Caco-2 (cell line): ENCODE data around the gene SNX5. TPM values are rescaled to one million over a fixed set of nuclear protein-coding genes. Genes with fewer than 3 reads are reported as not detected.
"Not testable (repeated sequence)": the region's sequence is repeated elsewhere in the genome, so short reads cannot be mapped to it uniquely, and the experiment has no call there.

Experiments
- BruUV-seq: library from RNA; stranded (reverse); fragments of 400-500 nt; replicated peaks from 2 replicates; lab custom pipeline; 2021; lab: Mats Ljungman, UMichigan
- CTCF ChIA-PET: fragments of 300-600 bp; sonication (Branson Sonifier 250); formaldehyde crosslinking; loops from one replicate; lab custom pipeline; 2022; ENCODE audit warnings: antibody characterized with exemption; lab: Charles Lee
- POLR2A ChIA-PET: fragments of 300-600 bp; sonication (Branson Sonifier 250); formaldehyde crosslinking; loops from one replicate; lab custom pipeline; 2022; ENCODE audit warnings: antibody characterized with exemption; lab: Charles Lee
- DNase-seq, 2 experiments: peaks; one replicate each; pipeline versions ENCODE4 v3.0.0 to v3.0.0-alpha.2; 2020 to 2022
- H3K27me3 ChIP-seq: replicated peaks from 2 replicates; pipeline ENCODE4 v1.6.0; 2011; ENCODE audit warnings: low read length; ENCODE audit not compliant: control insufficient read depth, insufficient read depth
- H3K36me3 ChIP-seq: 2 replicates; pipeline ENCODE4 v1.5.1; 2011; ENCODE audit warnings: low read length; ENCODE audit not compliant: control insufficient read depth, insufficient read depth
- H3K4me1 ChIP-seq: fragments of 250-450 bp; sonication (Bioruptor Pico); 2 replicates; pipeline ENCODE4 v1.5.1; 2020; ENCODE audit warnings: mild to moderate bottlenecking
- H3K4me3 ChIP-seq: 2 replicates; pipeline ENCODE4 v1.5.1; 2011; ENCODE audit warnings: low read depth, mild to moderate bottlenecking, control low read depth, low read length
- H3K9me3 ChIP-seq: fragments of 250-450 bp; sonication (Bioruptor Pico); 2 replicates; pipeline ENCODE4 v1.5.1; 2020; ENCODE audit warnings: mild to moderate bottlenecking, moderate library complexity
- H3K27ac Mint-ChIP-seq: one replicate; pipeline ENCODE4 v1.8.0; 2022; ENCODE audit warnings: mixed read lengths; ENCODE audit not compliant: unreplicated experiment
- H3K27me3 Mint-ChIP-seq: one replicate; pipeline ENCODE4 v1.8.0; 2022; ENCODE audit warnings: mixed read lengths; ENCODE audit not compliant: insufficient read depth, unreplicated experiment
- H3K36me3 Mint-ChIP-seq: one replicate; pipeline ENCODE4 v1.8.0; 2022; ENCODE audit warnings: mild to moderate bottlenecking, mixed read lengths; ENCODE audit not compliant: insufficient read depth, unreplicated experiment
- H3K4me1 Mint-ChIP-seq: one replicate; pipeline ENCODE4 v1.8.0; 2022; ENCODE audit warnings: low read depth, mixed read lengths; ENCODE audit not compliant: unreplicated experiment
- H3K4me3 Mint-ChIP-seq: one replicate; pipeline ENCODE4 v1.8.0; 2022; ENCODE audit warnings: mild to moderate bottlenecking, moderate library complexity, mixed read lengths; ENCODE audit not compliant: unreplicated experiment
- H3K9me3 Mint-ChIP-seq: one replicate; pipeline ENCODE4 v1.8.0; 2022; ENCODE audit warnings: mixed read lengths; ENCODE audit not compliant: unreplicated experiment
- CTCF ChIP-seq, 2 experiments: fragments of 200-600 bp in 1 of 2; IDR thresholded peaks; 1 replicate in 1 of 2; 2 replicates in 1 of 2; pipeline versions ENCODE4 v1.5.1 to v1.8.0; 2011 to 2022; ENCODE audit warnings: antibody characterized with exemption in 1 of 2, control low read depth in 1 of 2, inconsistent platforms in 1 of 2, low read depth in 1 of 2, low read length in 1 of 2, mild to moderate bottlenecking in 1 of 2, moderate library complexity in 1 of 2; ENCODE audit not compliant: insufficient read depth in 1 of 2, severe bottlenecking in 1 of 2, unreplicated experiment in 1 of 2
- intact Hi-C: fragments of 100-400 bp; cut with micrococcal nuclease; formaldehyde crosslinking; loops from one replicate; pipeline ENCODE4 v1.10.0; 2022; ENCODE audit not compliant: unreplicated experiment
- total RNA-seq: library from RNA; stranded (reverse); gene quantifications from 2 replicates; pipeline ENCODE4 v1.2.3, GENCODE V29; 2022

Gene SNX5
- total RNA-seq, 1 experiment from 2014 or later, result 299 TPM

DNA sequence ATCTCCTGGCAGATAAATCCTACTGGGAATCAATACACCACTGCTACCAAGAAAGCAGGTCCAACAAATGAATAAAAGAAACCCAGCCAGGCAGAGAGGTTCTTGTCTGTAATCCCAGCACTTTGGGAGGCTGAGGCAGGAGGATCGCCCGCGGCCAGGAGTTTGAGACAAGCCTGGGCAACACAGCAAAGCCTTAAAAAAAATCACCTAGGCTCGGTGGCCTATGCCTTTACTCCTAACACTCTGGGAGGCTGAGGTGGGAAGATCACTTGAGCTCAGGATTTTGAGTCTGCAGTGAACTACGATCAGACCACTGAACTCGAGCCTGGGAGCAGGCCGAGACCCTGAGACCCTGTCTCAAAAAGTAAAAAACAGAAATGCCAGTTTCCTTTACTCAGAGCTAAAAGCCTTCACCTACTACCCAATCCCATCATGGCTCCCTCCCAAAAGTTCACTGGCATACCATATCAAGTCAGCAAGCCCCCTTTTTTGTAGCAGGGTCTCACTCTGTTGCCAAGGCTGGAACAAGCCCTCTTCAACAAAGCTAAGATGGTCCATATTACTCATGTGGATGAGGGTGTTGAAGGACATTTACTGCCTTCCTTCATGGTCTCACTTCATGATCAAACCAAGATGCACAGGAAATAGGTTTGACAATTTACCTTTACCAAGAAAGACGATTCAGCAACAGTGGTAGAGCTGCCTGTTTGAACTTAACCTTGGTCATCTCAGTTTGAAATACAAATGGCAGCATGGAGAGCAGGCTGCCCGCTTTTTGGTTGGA lies 5.3 kb downstream of the SNX5 start:
- Histone ChIP-seq H3K9me3 (no peaks in the 10 kb centered on the region), H3K4me1 (peaks cover 79% of the 10 kb centered on the region), H3K27me3 (no peaks in the 10 kb centered on the region), H3K4me3 (no peak overlapping the region), H3K36me3 (0 out of 2 replicates have a peak, but pooled peaks cover 2% of the 10 kb centered on the region)
- Mint-ChIP-seq H3K27me3 (no peaks in the 10 kb centered on the region), H3K27ac (peak overlapping the region; percentile 83), H3K4me1 (peaks cover 58% of the 10 kb centered on the region), H3K4me3 (peak overlapping the region; percentile 55), H3K9me3 (no peaks in the 10 kb centered on the region), H3K36me3 (peaks cover 99% of the 10 kb centered on the region)
- intact Hi-C loops, result no loop called here
- ChIA-PET POLR2A (no interaction called here), CTCF (no interaction called here)
- DNase-seq, result no peak
- no TSS peak for BruUV-seq
- no peak for TF ChIP-seq CTCF (IDR thresholded peaks at IDR 0.05; ENCODE audit: insufficient read depth in 1 of 2, low read depth in 1 of 2, low read length in 1 of 2, severe bottlenecking in 1 of 2, unreplicated experiment in 1 of 2)

DNA sequence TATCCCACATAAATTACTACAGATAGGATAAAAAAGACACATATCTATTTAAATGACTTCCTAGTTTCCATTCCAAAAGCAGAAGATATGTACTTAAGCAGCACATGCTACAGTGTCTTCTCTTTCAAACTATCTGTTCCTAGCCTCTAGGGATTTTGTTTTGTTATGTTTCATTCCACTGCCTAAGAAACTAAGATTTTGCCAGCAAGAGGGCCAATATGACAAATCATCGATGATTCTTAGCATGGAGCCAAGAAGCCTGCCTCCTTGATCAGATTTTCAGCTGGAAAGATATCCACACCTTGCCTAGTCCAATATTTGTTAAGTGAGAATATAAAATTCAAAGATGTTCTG lies 7.0 kb downstream of the SNX5 start:
- CTCF ChIA-PET, result no interaction called here
- Mint-ChIP-seq H3K4me3 (peak overlapping the region; percentile 58), H3K27me3 (no peaks in the 10 kb centered on the region), H3K36me3 (peaks cover 97% of the 10 kb centered on the region), H3K9me3 (no peaks in the 10 kb centered on the region), H3K27ac (peak overlapping the region; percentile 69), H3K4me1 (peaks cover 58% of the 10 kb centered on the region)
- intact Hi-C loops, result no loop called here
- no peak for DNase-seq
- 0 out of 2 replicates have a peak, but pooled peaks cover 4% of the 10 kb centered on the region for H3K36me3 ChIP-seq
- H3K4me1 ChIP-seq, result peaks cover 86% of the 10 kb centered on the region
- no peak for TF ChIP-seq CTCF (IDR thresholded peaks at IDR 0.05; ENCODE audit: insufficient read depth in 1 of 2, low read depth in 1 of 2, low read length in 1 of 2, severe bottlenecking in 1 of 2, unreplicated experiment in 1 of 2)
- no peaks in the 10 kb centered on the region for H3K9me3 ChIP-seq
- H3K4me3 ChIP-seq, result no peak overlapping the region
- H3K27me3 ChIP-seq, result no peaks in the 10 kb centered on the region
- POLR2A ChIA-PET, result no interaction called here
- no TSS peak for BruUV-seq

- Histone ChIP-seq H3K4me3 (no peak overlapping the region), H3K4me1 (peaks cover 82% of the 10 kb centered on the region), H3K27me3 (no peaks in the 10 kb centered on the region), H3K9me3 (no peaks in the 10 kb centered on the region), H3K36me3 (0 out of 2 replicates have a peak, but pooled peaks cover 5% of the 10 kb centered on the region)
- H3K27me3 Mint-ChIP-seq, result no peaks in the 10 kb centered on the region
- intact Hi-C loops, result no loop called here
- H3K36me3 Mint-ChIP-seq, result peaks cover 97% of the 10 kb centered on the region
- H3K4me1 Mint-ChIP-seq, result peaks cover 56% of the 10 kb centered on the region
- peak overlapping the region; percentile 58 for H3K4me3 Mint-ChIP-seq
- TF ChIP-seq CTCF (IDR thresholded peaks at IDR 0.05; ENCODE audit: insufficient read depth in 1 of 2, low read depth in 1 of 2, low read length in 1 of 2, severe bottlenecking in 1 of 2, unreplicated experiment in 1 of 2), result no peak
- ChIA-PET POLR2A (no interaction called here), CTCF (no interaction called here)
- H3K9me3 Mint-ChIP-seq, result no peaks in the 10 kb centered on the region
- BruUV-seq, result no TSS peak
- H3K27ac Mint-ChIP-seq, result peak overlapping the region; percentile 69
- no peak for DNase-seq
Observed at GRCh38 chr20:17960927-17961586, 7.5 kb downstream of the SNX5 start.

- peaks cover 97% of the 10 kb centered on the region for H3K36me3 Mint-ChIP-seq
- BruUV-seq, H3K9me3 Mint-ChIP-seq, POLR2A ChIA-PET, H3K27me3 Mint-ChIP-seq, H3K4me3 ChIP-seq, H3K9me3 ChIP-seq, DNase-seq, H3K27me3 ChIP-seq, intact Hi-C loops, H3K36me3 ChIP-seq, CTCF ChIA-PET, H3K27ac Mint-ChIP-seq: not testable (repeated sequence)
- H3K4me1 ChIP-seq, result peaks cover 76% of the 10 kb centered on the region
- peaks cover 62% of the 10 kb centered on the region for H3K4me1 Mint-ChIP-seq
- peak overlapping the region; percentile 19 for H3K4me3 Mint-ChIP-seq
Observed at GRCh38 chr20:17960400-17960885, 8.2 kb downstream of the SNX5 start.
